H1 (cell line): ENCODE data around the gene SZT2. TPM values are rescaled to one million over a fixed set of nuclear protein-coding genes. Genes with fewer than 3 reads are reported as not detected.

ENCODE experiments used
- CTCF ChIA-PET: fragments of 300-600 bp; sonication (Branson Sonifier 250); formaldehyde crosslinking; loops from one replicate; lab custom pipeline; 2021; ENCODE audit not compliant: partially characterized antibody; lab: Charles Lee
- POLR2A ChIA-PET: fragments of 300-600 bp; sonication (Branson Sonifier 250); formaldehyde crosslinking; loops from one replicate; lab custom pipeline; 2021; ENCODE audit warnings: inconsistent platforms; ENCODE audit not compliant: partially characterized antibody; lab: Charles Lee
- DNase-seq, 2 experiments: peaks; one replicate each; pipeline versions ENCODE4 v3.0.0 to v3.0.0-alpha.2; 2010 to 2022; ENCODE audit warnings: low spot score in 2 of 2, low read depth in 1 of 2, mixed read lengths in 1 of 2
- FAIRE-seq: peaks from 2 replicates; lab custom pipeline; 2011; peaks lifted over from hg19 to GRCh38; lab: Jason Lieb, UNC
- H2AFZ ChIP-seq: 2 replicates; pipeline ENCODE4 v1.8.1; 2012; ENCODE audit warnings: low read length, inconsistent platforms
- H2AK5ac ChIP-seq: 2 replicates; pipeline ENCODE4 v1.6.1; 2013; ENCODE audit warnings: low read depth, low read length
- H2BK120ac ChIP-seq: replicated peaks from 2 replicates; pipeline ENCODE3; 2013; ENCODE audit warnings: low read depth, low read length, inconsistent platforms
- H2BK12ac ChIP-seq: 2 replicates; pipeline ENCODE4 v1.6.1; 2013; ENCODE audit warnings: low read depth, low read length
- H2BK15ac ChIP-seq: 2 replicates; pipeline ENCODE4 v1.6.1; 2013; ENCODE audit warnings: low read length
- H2BK20ac ChIP-seq: 2 replicates; pipeline ENCODE4 v1.6.1; 2013; ENCODE audit warnings: low read length
- H2BK5ac ChIP-seq: 2 replicates; pipeline ENCODE4 v1.6.1; 2013; ENCODE audit warnings: low read depth, low read length
- H3K14ac ChIP-seq: 2 replicates; pipeline ENCODE4 v1.6.1; 2013; ENCODE audit warnings: inconsistent platforms; ENCODE audit not compliant: insufficient read length
- H3K18ac ChIP-seq: 2 replicates; pipeline ENCODE4 v1.6.1; 2013; ENCODE audit warnings: low read length; ENCODE audit errors: extremely low read depth
- H3K23ac ChIP-seq: 2 replicates; pipeline ENCODE4 v1.6.1; 2013; ENCODE audit warnings: inconsistent platforms; ENCODE audit not compliant: insufficient read length
- H3K23me2 ChIP-seq: 2 replicates; pipeline ENCODE4 v1.6.1; 2013; ENCODE audit warnings: low read depth, low read length
- H3K27ac ChIP-seq: 2 replicates; pipeline ENCODE4 v1.6.1; 2011; ENCODE audit warnings: low read depth, low read length, inconsistent platforms
- H3K27me3 ChIP-seq, 4 experiments: replicated peaks in 1 of 4; 1 replicate in 1 of 4; 2 replicates in 3 of 4; pipeline versions ENCODE4 v1.6.1 to v1.8.1; 2011 to 2013; ENCODE audit warnings: low read length in 3 of 4, mild to moderate bottlenecking in 3 of 4, inconsistent platforms in 2 of 4, mixed read lengths in 2 of 4, moderate library complexity in 1 of 4; ENCODE audit not compliant: control insufficient read depth in 3 of 4, insufficient read depth in 3 of 4; ENCODE audit errors: extremely low read depth in 1 of 4
- H3K36me3 ChIP-seq, 4 experiments: 2 replicates each; pipeline versions ENCODE4 v1.6.1 to v1.8.1; 2011 to 2013; ENCODE audit warnings: mild to moderate bottlenecking in 4 of 4, low read length in 3 of 4, moderate library complexity in 2 of 4, control low read depth in 1 of 4, inconsistent platforms in 1 of 4; ENCODE audit not compliant: insufficient read depth in 4 of 4, control insufficient read depth in 2 of 4
- H3K4ac ChIP-seq: replicated peaks from 2 replicates; pipeline ENCODE3; 2013; ENCODE audit warnings: low read length, low read depth, mixed read lengths, inconsistent platforms; ENCODE audit not compliant: insufficient read length
- H3K4me1 ChIP-seq, 4 experiments: replicated peaks in 1 of 4; 1 replicate in 1 of 4; 2 replicates in 3 of 4; pipeline versions ENCODE4 v1.6.1 to v1.8.1; 2011 to 2013; ENCODE audit warnings: low read length in 3 of 4, inconsistent platforms in 2 of 4, mixed read lengths in 1 of 4; ENCODE audit not compliant: insufficient read depth in 4 of 4, control insufficient read depth in 3 of 4
- H3K4me2 ChIP-seq, 2 experiments: 2 replicates each; pipeline versions ENCODE4 v1.6.1 to v1.8.1; 2011 to 2013; ENCODE audit warnings: low read depth in 2 of 2, low read length in 2 of 2, control low read depth in 1 of 2, inconsistent platforms in 1 of 2, mild to moderate bottlenecking in 1 of 2; ENCODE audit not compliant: insufficient read depth in 1 of 2
- H3K4me3 ChIP-seq, 4 experiments: fragments of 200-600, 300-600 bp in 1 of 4; sonication (generic), shearing (Covaris generic), sonication (Bioruptor Twin) in 1 of 4; 2 replicates each; pipeline versions ENCODE4 v1.5.1 to v1.8.1; 2011 to 2016; ENCODE audit warnings: low read length in 4 of 4, low read depth in 3 of 4, control low read depth in 2 of 4, inconsistent platforms in 2 of 4, mild to moderate bottlenecking in 2 of 4, mixed read lengths in 1 of 4, moderate library complexity in 1 of 4; ENCODE audit not compliant: insufficient read depth in 2 of 4; ENCODE audit errors: extremely low read depth in 1 of 4
- H3K56ac ChIP-seq: replicated peaks from 2 replicates; pipeline ENCODE3; 2013; ENCODE audit warnings: low read depth, mild to moderate bottlenecking, mixed read lengths, low read length, inconsistent platforms; ENCODE audit not compliant: insufficient read length
- H3K79me1 ChIP-seq: 2 replicates; pipeline ENCODE4 v1.6.1; 2013; ENCODE audit warnings: low read depth, low read length, control low read depth
- H3K79me2 ChIP-seq, 2 experiments: 2 replicates each; pipeline versions ENCODE4 v1.6.1 to v1.8.1; 2012 to 2013; ENCODE audit warnings: low read length in 2 of 2, mild to moderate bottlenecking in 2 of 2, inconsistent platforms in 1 of 2; ENCODE audit not compliant: insufficient read depth in 2 of 2, control insufficient read depth in 1 of 2
- H3K9ac ChIP-seq, 4 experiments: replicated peaks in 1 of 4; 1 replicate in 1 of 4; 2 replicates in 3 of 4; pipeline versions ENCODE4 v1.6.1 to v1.8.1; 2011 to 2013; ENCODE audit warnings: low read depth in 3 of 4, low read length in 3 of 4, control low read depth in 2 of 4, mild to moderate bottlenecking in 2 of 4, moderate library complexity in 2 of 4, inconsistent platforms in 1 of 4; ENCODE audit errors: extremely low read depth in 1 of 4
- H3K9me3 ChIP-seq, 2 experiments: 2 replicates each; pipeline versions ENCODE4 v1.6.1 to v1.8.1; 2012 to 2013; ENCODE audit warnings: mild to moderate bottlenecking in 2 of 2, moderate library complexity in 2 of 2, control low read depth in 1 of 2, inconsistent platforms in 1 of 2, low read depth in 1 of 2, low read length in 1 of 2, mixed read lengths in 1 of 2; ENCODE audit not compliant: insufficient read depth in 2 of 2
- H4K20me1 ChIP-seq, 2 experiments: replicated peaks in 1 of 2; 2 replicates each; pipeline versions ENCODE3 to v1.8.1; 2011 to 2013; ENCODE audit warnings: inconsistent platforms in 2 of 2, low read length in 2 of 2, mild to moderate bottlenecking in 1 of 2; ENCODE audit not compliant: insufficient read depth in 2 of 2, control insufficient read depth in 1 of 2
- H4K5ac ChIP-seq: 2 replicates; pipeline ENCODE4 v1.6.1; 2013; ENCODE audit warnings: low read length, low read depth, mixed read lengths, inconsistent platforms; ENCODE audit not compliant: insufficient read length
- H4K8ac ChIP-seq: 2 replicates; pipeline ENCODE4 v1.8.0; 2013; ENCODE audit warnings: mild to moderate bottlenecking, moderate library complexity, low read length, inconsistent platforms; ENCODE audit not compliant: insufficient read depth; ENCODE audit errors: extremely low read depth
- H4K91ac ChIP-seq: replicated peaks from 2 replicates; pipeline ENCODE3; 2013; ENCODE audit warnings: low read length, mixed read lengths, inconsistent platforms; ENCODE audit not compliant: insufficient read length
- EP300 ChIP-seq, 2 experiments: IDR thresholded peaks; 1 replicate in 1 of 2; 2 replicates in 1 of 2; pipeline ENCODE4 v1.6.1; 2011 to 2012; ENCODE audit warnings: low read depth in 2 of 2, low read length in 2 of 2, mild to moderate bottlenecking in 2 of 2, borderline replicate concordance in 1 of 2, inconsistent platforms in 1 of 2, moderate library complexity in 1 of 2
- MAX ChIP-seq: IDR thresholded peaks from 2 replicates; pipeline ENCODE4 v1.6.1; 2012; ENCODE audit warnings: inconsistent platforms
- SP4 ChIP-seq: IDR thresholded peaks from 2 replicates; pipeline ENCODE4 v1.6.1; 2012; ENCODE audit warnings: low read length, inconsistent platforms
- WGBS, 2 experiments: shearing (Covaris generic) in 1 of 2; methylation state at CpG; one replicate each; pipeline versions ENCODE4 v1.1.6 to v1.1.7; 2013 to 2015; ENCODE audit warnings: low lambda C conversion rate in 2 of 2, mixed read lengths in 2 of 2, inconsistent platforms in 1 of 2, low coverage in 1 of 2, missing lambda C conversion rate in 1 of 2; ENCODE audit not compliant: insufficient replicate concordance in 2 of 2, insufficient coverage in 1 of 2, insufficient read length in 1 of 2; ENCODE audit errors: extremely low coverage in 1 of 2, missing lambda C conversion rate in 1 of 2; 5-methylcytosine and 5-hydroxymethylcytosine counted together
- polyA plus RNA-seq, 7 experiments: library from polyadenylated mRNA; depleted of rRNA in 3 of 7; stranded (reverse) in 5 of 7; unstranded in 2 of 7; fragments of >200 nt in 5 of 7; fragments of 200-250 nt in 2 of 7; gene quantifications; 1 replicate in 5 of 7; 2 replicates in 1 of 7; 4 replicates in 1 of 7; pipeline versions ENCODE4 v1.2.1 to v1.2.3, GENCODE V29; 2011 to 2013; ENCODE audit warnings: missing spikeins in 2 of 7, mixed read lengths in 2 of 7
- total RNA-seq: library from RNA; stranded (reverse); fragmentation: NEBNext Ultra II Directional; extraction: Animal tissue kit (Norgen Biotek cat#: 25700); gene quantifications from 2 replicates; pipeline ENCODE4 v1.2.1, GENCODE V29; 2021

Gene SZT2
- total and polyA plus RNA-seq, 2 of the 8 experiments (the other 6 are each of a cell fraction or from before 2014, with no cell fraction given) = 4.7 to 12.9 TPM

- no peak for FAIRE-seq
- CTCF ChIA-PET = interaction anchor here (0.6 to 1.5 kb wide), 4 partner anchors 19 to 257 kb away, joined by 3 read pairs; no protein-coding TSS in a partner anchor
Measured at GRCh38 chr1:43491061-43491460, 101.4 kb downstream of the SZT2 start.

More at GRCh38 chr1:43491061-43491460, 101.4 kb downstream of the SZT2 start:
- Histone ChIP-seq H3K9me3 (peaks cover 4 to 5% of the 10 kb centered on the region in 2 experiments; a peak in 1 of 4 replicates), H3K14ac (no peak overlapping the region), H3K4me2 (no peak overlapping the region), H3K23ac (no peak overlapping the region), H2BK5ac (no peak overlapping the region), H3K79me1 (no peaks in the 10 kb centered on the region), H3K56ac (no peak overlapping the region), H3K79me2 (no peaks in the 10 kb centered on the region), H3K36me3 (no peaks in the 10 kb centered on the region), H3K27ac (no peak overlapping the region), H2AFZ (no peak overlapping the region), H2BK12ac (no peak overlapping the region), H4K91ac (no peak overlapping the region)
- WGBS, 2 experiments = 80% methylated on average over 1 of the region's 1 CpG; no CpG with 5 or more reads in 1 of the 2 experiments
- POLR2A ChIA-PET = no interaction called here
- no peak for TF ChIP-seq MAX
- TF ChIP-seq SP4 = no peak
- no peak for TF ChIP-seq EP300 (IDR thresholded peaks at IDR 0.05; ENCODE audit: borderline replicate concordance in 1 of 2, low read depth in 2 of 2, low read length in 2 of 2)
- TF ChIP-seq, all 59 proteins: peak for 0
- H2BK15ac ChIP-seq = no peak overlapping the region
- no peak overlapping the region for H3K18ac ChIP-seq
- no peak overlapping the region for H3K4ac ChIP-seq
- H3K27me3 ChIP-seq = no peaks in the 10 kb centered on the region
- H2BK120ac ChIP-seq = no peak overlapping the region
- H2BK20ac ChIP-seq = no peak overlapping the region
- H3K23me2 ChIP-seq = peaks cover 2% of the 10 kb centered on the region; the same call in 1 of the 2 replicates
- H3K9ac ChIP-seq = no peak overlapping the region
- H4K8ac ChIP-seq = no peak overlapping the region
- H4K20me1 ChIP-seq = no peaks in the 10 kb centered on the region
- no peak overlapping the region for H3K4me3 ChIP-seq
- no peak overlapping the region for H4K5ac ChIP-seq
- peaks cover 2 to 10% (median 5%) of the 10 kb centered on the region in 4 experiments; a peak in 6 of 7 replicates for H3K4me1 ChIP-seq
- H2AK5ac ChIP-seq = no peak overlapping the region
- DNase-seq = no peak
